ENCODE measurements around the gene RAB9B. TPM values are rescaled to one million over a fixed set of nuclear protein-coding genes. Genes with fewer than 3 reads are reported as not detected.

The RAB9B gene
- polyA plus RNA-seq, 1 donor from 2014 or later = 50.6 TPM

DNA sequence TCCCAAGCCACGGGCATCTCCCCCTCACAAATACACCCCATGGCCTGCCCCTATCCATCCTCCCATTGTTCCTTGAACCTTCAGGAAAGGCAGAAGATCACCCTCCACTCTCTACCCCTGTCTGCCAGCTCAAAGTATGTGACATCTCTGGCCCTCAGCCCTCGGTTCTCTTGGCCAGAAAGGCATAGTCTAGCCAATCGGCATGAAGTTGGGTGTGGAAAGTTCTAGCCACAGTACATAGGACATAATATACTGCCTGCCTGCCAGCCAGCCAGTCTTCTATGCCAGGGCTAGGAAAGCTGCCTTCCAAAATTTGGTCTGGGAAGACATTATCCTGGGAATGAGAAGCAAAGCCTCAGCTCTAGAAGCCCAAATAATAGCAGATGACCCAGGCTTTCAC lies 58.6 kb downstream of the RAB9B start:
- Histone ChIP-seq H3K9ac (ENCODE audit: low read length) (no peak overlapping the region), H3K4me3 (ENCODE audit: low read length) (no peak overlapping the region)
- TF ChIP-seq, protein P1, sequence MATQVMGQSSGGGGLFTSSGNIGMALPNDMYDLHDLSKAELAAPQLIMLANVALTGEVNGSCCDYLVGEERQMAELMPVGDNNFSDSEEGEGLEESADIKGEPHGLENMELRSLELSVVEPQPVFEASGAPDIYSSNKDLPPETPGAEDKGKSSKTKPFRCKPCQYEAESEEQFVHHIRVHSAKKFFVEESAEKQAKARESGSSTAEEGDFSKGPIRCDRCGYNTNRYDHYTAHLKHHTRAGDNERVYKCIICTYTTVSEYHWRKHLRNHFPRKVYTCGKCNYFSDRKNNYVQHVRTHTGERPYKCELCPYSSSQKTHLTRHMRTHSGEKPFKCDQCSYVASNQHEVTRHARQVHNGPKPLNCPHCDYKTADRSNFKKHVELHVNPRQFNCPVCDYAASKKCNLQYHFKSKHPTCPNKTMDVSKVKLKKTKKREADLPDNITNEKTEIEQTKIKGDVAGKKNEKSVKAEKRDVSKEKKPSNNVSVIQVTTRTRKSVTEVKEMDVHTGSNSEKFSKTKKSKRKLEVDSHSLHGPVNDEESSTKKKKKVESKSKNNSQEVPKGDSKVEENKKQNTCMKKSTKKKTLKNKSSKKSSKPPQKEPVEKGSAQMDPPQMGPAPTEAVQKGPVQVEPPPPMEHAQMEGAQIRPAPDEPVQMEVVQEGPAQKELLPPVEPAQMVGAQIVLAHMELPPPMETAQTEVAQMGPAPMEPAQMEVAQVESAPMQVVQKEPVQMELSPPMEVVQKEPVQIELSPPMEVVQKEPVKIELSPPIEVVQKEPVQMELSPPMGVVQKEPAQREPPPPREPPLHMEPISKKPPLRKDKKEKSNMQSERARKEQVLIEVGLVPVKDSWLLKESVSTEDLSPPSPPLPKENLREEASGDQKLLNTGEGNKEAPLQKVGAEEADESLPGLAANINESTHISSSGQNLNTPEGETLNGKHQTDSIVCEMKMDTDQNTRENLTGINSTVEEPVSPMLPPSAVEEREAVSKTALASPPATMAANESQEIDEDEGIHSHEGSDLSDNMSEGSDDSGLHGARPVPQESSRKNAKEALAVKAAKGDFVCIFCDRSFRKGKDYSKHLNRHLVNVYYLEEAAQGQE (IDR thresholded peaks at IDR 0.05; ENCODE audit: borderline replicate concordance) = no peak
- no peak for TF ChIP-seq CTCF (IDR thresholded peaks at IDR 0.05; ENCODE audit: poor library complexity, severe bottlenecking)
- TF ChIP-seq SMC3 (conservative IDR thresholded peaks at IDR 0.05; ENCODE audit: poor library complexity) = no peak
- TF ChIP-seq POLR2AphosphoS5 (IDR thresholded peaks at IDR 0.05) = no peak
- no peak for TF ChIP-seq TAF1 (IDR thresholded peaks at IDR 0.05; ENCODE audit: low read depth)
- TF ChIP-seq MXI1 (conservative IDR thresholded peaks at IDR 0.05; ENCODE audit: poor library complexity, severe bottlenecking) = no peak
- no peak for TF ChIP-seq EP300 (conservative IDR thresholded peaks at IDR 0.05; ENCODE audit: poor library complexity, severe bottlenecking)
- TF ChIP-seq RAD21 (conservative IDR thresholded peaks at IDR 0.05) = no peak
- no peak for TF ChIP-seq EZH2 (IDR thresholded peaks at IDR 0.05; ENCODE audit: borderline replicate concordance, insufficient read depth, low read length, poor library complexity, severe bottlenecking)

More for the DNA sequence above, 58.6 kb downstream of the RAB9B start:
- Histone ChIP-seq H3F3A (ENCODE audit: insufficient read depth, low read length, poor library complexity, severe bottlenecking) (no peaks in the 10 kb centered on the region), H3K79me2 (replicated peaks; ENCODE audit: insufficient read depth, low read length) (no peaks in the 10 kb centered on the region), H3K27ac (ENCODE audit: low read length) (no peak overlapping the region), H3K9me2 (ENCODE audit: insufficient read depth, low read length) (no peaks in the 10 kb centered on the region), H3K27me3 (ENCODE audit: insufficient read depth, low read depth, low read length) (no peaks in the 10 kb centered on the region), H3K36me3 (ENCODE audit: insufficient read depth, low read length) (no peaks in the 10 kb centered on the region), H2AFZ (ENCODE audit: low read depth, low read length) (no peak overlapping the region), H4K20me1 (ENCODE audit: insufficient read depth) (no peaks in the 10 kb centered on the region), H3K4me2 (ENCODE audit: low read length) (no peak overlapping the region), H3K9me3 (ENCODE audit: low read length) (no peaks in the 10 kb centered on the region)

Small RNA genes lying within 50 kb of the gene (small RNA-seq; reads per million reads assigned to genes)
- 0 reads per million in 3 experiments for gene RNA5SP511

Other genes with a start within 250 kb of the RAB9B start
- gene TCEAL4, start 246.7 kb downstream of the RAB9B start, polyA plus RNA-seq = 121 and 130 TPM in 2 replicates
- gene TCEAL3, start 224.3 kb downstream of the RAB9B start, polyA plus RNA-seq = 38.2 and 42.5 TPM in 2 replicates
- 89.4 and 101 TPM in 2 replicates for gene TCEAL1, start 203.3 kb downstream of the RAB9B start, polyA plus RNA-seq
- gene MORF4L2, start 145.6 kb downstream of the RAB9B start, polyA plus RNA-seq = 1,340 and 1,433 TPM in 2 replicates
- gene TMEM31, start 121.3 kb downstream of the RAB9B start, polyA plus RNA-seq = 1.0 and 1.6 TPM in 2 replicates
- 0.71 and 0.88 TPM in 2 replicates for gene PLP1, start 55.4 kb downstream of the RAB9B start, polyA plus RNA-seq
- gene TMSB15B, start 130.4 kb upstream of the RAB9B start, polyA plus RNA-seq = 128 and 133 TPM in 2 replicates
- gene H2BW1, start 181.5 kb upstream of the RAB9B start, polyA plus RNA-seq = not detected in 2 replicates
- not detected in 2 replicates for gene H2BW2, start 207.7 kb upstream of the RAB9B start, polyA plus RNA-seq
- gene TMSB15C, start 244.0 kb upstream of the RAB9B start, polyA plus RNA-seq = 38.0 and 53.2 TPM in 2 replicates